BE2C (cell line): ENCODE results near the gene MTMR4.

Experiments
- DNase-seq: peaks from one replicate; pipeline ENCODE4 v3.0.0-alpha.2; 2020
- H3K27me3 ChIP-seq: fragments of 250-450 bp; sonication (Bioruptor Pico); 2 replicates; pipeline ENCODE4 v1.5.1; 2020; ENCODE audit warnings: mild to moderate bottlenecking
- H3K36me3 ChIP-seq: fragments of 250-450 bp; sonication (Bioruptor Pico); 2 replicates; pipeline ENCODE4 v1.5.1; 2020; ENCODE audit warnings: mild to moderate bottlenecking
- H3K4me1 ChIP-seq: fragments of 250-450 bp; sonication (Bioruptor Pico); 2 replicates; pipeline ENCODE4 v1.5.1; 2020
- H3K4me3 ChIP-seq: 2 replicates; pipeline ENCODE4 v1.5.1; 2011; ENCODE audit warnings: low read depth, low read length
- H3K9me3 ChIP-seq: fragments of 250-450 bp; sonication (Bioruptor Pico); 2 replicates; pipeline ENCODE4 v1.5.1; 2020
- CTCF ChIP-seq: IDR thresholded peaks from 2 replicates; pipeline ENCODE4 v1.5.1; 2012; ENCODE audit warnings: mild to moderate bottlenecking, low read depth, low read length

MTMR4 gene

GRCh38 chr17:58514770-58515157 is 326 bp upstream of the MTMR4 start:
- H3K36me3 ChIP-seq, result peaks cover 24% of the 10 kb centered on the region; the same call in 1 of the 2 replicates
- 0 out of 2 replicates have a peak, but pooled peaks cover 3% of the 10 kb centered on the region for H3K4me1 ChIP-seq
- TF ChIP-seq CTCF, result no peak
- no peak for DNase-seq
- no peak overlapping the region for H3K4me3 ChIP-seq
- no peaks in the 10 kb centered on the region for H3K9me3 ChIP-seq
- H3K27me3 ChIP-seq, result no peaks in the 10 kb centered on the region

GRCh38 chr17:58513267-58513964 is 1.0 kb downstream of the MTMR4 start:
- Histone ChIP-seq H3K4me1 (0 out of 2 replicates have a peak, but pooled peaks cover 3% of the 10 kb centered on the region), H3K27me3 (no peaks in the 10 kb centered on the region), H3K9me3 (no peaks in the 10 kb centered on the region), H3K36me3 (peaks cover 29% of the 10 kb centered on the region), H3K4me3 (peak overlapping the region; percentile 86)
- TF ChIP-seq CTCF, result 0 out of 2 replicates have a peak, but pooled peaks have one; percentile 13
- DNase-seq, result no peak

GRCh38 chr17:58510075-58510474 is 4.4 kb downstream of the MTMR4 start:
- H3K27me3 ChIP-seq, result no peaks in the 10 kb centered on the region
- no peaks in the 10 kb centered on the region for H3K9me3 ChIP-seq
- peaks cover 51% of the 10 kb centered on the region for H3K36me3 ChIP-seq
- no peak for TF ChIP-seq CTCF
- DNase-seq, result no peak
- H3K4me1 ChIP-seq, result no peaks in the 10 kb centered on the region
- no peak overlapping the region for H3K4me3 ChIP-seq

GRCh38 chr17:58508341-58509067 is 5.9 kb downstream of the MTMR4 start:
- Histone ChIP-seq H3K4me1 (no peaks in the 10 kb centered on the region), H3K27me3 (no peaks in the 10 kb centered on the region), H3K36me3 (peaks cover 63% of the 10 kb centered on the region), H3K4me3 (no peak overlapping the region), H3K9me3 (no peaks in the 10 kb centered on the region)
- DNase-seq, result no peak
- TF ChIP-seq CTCF, result no peak

- peaks cover 62% of the 10 kb centered on the region for H3K36me3 ChIP-seq
- DNase-seq, result no peak
- H3K9me3 ChIP-seq, result no peaks in the 10 kb centered on the region
- no peak for TF ChIP-seq CTCF
- no peak overlapping the region for H3K4me3 ChIP-seq
- no peaks in the 10 kb centered on the region for H3K27me3 ChIP-seq
- no peaks in the 10 kb centered on the region for H3K4me1 ChIP-seq
Observed at GRCh38 chr17:58507123-58507634, 7.3 kb downstream of the MTMR4 start.
